Stimulated activated CD8-positive, alpha-beta memory T cell treated with anti-CD3 and anti-CD28 coated beads, Interleukin-15, amount 100 ng/mL, for 4 hours (primary cell): ENCODE measurements around the gene ERMAP.

Experiments used
- DNase-seq, 2 donors: peaks; one replicate each; pipeline ENCODE4 v3.0.0-alpha.2; 2020; ENCODE audit warnings: low read depth in 2 of 2

ERMAP gene

DNA sequence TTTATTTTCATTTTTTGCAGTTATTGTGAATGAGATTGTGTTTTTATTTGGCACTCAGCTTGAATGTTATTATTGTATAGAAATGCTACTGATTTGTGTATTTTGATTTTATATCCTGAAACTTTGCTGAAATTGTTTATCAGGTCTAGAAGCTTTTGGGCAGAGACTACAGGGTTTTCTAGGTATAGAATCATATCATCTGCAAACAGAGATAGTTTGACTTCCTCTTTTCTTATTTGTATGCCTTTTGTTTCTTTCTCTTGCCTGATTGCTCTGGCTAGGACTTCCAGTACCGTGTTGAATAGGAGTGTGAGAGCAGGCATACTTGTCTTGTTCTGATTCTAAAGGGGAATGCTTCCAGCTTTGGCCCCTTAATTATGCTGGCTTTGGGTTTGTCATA, 56.7 kb downstream of the ERMAP start:
- DNase-seq: no peak

DNA sequence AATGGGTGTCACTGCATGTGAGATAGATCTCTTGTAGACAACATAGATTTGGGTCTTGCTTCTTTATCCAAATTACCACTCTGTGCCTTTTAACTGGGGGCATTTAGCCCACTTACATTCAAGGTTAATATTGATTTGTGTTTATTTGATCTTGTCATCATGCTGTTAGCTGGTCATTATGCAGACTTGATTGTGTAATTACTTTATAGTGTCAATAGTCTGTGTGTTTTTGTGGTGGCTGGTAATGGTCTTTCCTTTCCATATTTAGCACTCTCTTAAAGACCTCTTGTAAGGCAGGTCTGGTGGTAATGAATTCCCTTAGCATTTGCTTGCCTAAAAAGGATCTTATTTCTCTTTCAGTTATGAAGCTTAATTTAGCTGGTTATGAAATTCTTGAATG, 59.1 kb downstream of the ERMAP start:
- DNase-seq: no peak

DNA sequence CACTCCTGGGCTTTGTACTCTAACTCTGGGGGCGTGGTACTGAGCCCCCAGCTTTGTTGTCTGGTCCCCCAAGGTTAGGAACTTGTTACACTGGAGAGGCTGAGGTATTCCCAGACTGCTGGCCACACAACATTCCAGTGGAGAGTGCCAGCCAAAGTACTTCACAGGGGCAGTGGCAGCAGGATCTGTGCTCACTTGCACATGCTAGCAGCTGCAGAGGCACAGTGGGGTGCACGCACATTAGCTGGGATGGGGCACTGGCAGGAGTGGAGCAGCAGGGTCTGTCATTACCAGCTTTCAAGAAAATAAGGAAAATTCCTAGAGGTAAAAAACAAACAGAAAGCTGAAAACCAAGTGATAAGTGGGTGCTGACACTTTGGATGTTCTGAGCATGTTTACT, 60.5 kb downstream of the ERMAP start:
- no peak for DNase-seq

DNA sequence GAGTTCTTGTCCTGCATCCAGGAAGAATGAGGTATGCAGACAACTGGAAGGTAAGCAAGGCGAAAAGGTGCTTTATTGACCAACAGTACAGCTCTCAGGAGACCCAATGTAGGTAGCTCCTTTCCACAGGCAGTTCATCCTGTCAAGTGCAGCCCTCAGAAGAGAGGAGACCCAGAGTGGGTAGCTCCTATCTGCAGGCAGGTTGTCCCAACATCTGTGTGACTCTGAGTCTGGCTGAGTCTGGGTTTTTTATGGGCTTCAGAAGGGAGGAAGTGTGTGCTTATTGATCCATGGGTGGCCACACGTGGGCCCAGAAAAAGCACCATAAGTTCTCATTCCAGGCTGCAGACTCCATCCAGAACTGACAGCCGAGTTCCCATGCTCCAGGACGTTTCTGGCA, 63.5 kb downstream of the ERMAP start:
- no peak for DNase-seq

DNA sequence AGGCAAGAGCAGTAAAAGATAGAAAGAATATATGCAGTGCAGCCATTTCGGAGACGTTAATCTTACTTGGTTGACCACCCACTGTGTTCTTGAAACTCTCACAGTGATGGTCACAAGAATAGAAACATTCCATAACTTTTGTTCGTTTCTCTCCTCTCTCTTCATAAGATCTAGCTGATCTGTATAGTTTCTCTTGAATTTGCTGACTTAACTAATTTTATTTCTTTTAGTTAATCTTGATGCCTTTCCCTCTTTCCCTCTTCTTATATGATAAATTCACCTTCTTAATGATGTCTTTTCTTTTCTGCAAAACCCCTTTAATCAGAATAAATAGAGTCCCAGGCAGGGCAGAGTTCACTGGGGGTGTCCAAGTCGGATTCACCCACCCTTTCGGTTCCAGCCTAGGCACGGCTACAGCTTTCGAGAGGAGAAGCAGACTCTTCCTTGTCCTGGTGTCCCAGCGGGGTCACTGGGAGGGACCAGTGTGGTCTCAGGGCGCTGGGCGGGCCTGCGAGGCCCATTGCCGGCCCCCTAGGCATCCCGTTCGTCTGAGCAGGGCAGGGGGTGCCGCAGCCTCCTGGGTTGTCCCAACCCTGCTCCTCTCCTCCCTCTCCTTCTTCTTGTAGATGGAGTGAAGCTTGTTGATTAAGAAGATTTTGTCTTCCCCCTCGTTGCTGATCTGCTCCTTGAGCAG, 69.3 kb downstream of the ERMAP start:
- no peak for DNase-seq

DNA sequence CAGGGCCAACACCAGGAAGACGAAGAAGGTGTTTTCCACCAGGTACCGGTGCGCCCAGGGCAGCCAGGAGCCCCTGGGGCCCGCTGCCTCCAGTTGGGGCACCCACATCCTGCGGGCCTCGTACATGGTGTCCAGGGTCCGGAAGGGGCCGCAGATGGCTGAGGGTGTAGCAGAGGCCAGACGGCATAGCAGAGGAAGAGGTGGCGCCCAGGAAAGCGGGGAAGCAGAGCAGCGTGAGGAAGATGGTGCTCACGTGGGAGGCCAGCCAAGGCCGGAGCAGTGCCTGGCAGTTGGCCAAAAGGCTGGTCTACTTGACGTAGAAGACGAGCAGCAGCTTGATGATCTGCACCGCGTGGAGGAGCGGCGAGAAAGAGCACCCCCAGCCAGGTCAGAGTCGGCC, 69.9 kb downstream of the ERMAP start:
- no peak for DNase-seq

DNA sequence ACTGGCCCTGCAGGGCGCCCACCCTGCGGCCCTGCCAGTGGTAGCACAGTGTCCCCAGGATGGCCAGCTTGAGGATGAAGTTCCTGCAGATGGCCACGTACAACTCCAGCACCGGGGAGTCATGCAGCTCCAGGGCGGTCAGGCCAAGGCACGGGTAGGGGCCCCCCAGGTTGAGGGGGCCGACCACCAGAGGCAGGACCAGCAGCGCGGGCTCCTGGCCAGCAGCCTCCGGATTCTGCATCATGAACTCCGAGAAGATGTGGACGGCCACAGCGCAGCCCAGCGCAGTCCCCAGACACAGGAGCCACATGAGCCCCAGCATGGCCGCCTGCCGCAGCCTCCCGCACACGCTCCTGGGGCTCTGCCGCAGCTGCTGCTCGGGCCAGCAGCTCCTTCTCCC, 70.4 kb downstream of the ERMAP start:
- DNase-seq: no peak

DNA sequence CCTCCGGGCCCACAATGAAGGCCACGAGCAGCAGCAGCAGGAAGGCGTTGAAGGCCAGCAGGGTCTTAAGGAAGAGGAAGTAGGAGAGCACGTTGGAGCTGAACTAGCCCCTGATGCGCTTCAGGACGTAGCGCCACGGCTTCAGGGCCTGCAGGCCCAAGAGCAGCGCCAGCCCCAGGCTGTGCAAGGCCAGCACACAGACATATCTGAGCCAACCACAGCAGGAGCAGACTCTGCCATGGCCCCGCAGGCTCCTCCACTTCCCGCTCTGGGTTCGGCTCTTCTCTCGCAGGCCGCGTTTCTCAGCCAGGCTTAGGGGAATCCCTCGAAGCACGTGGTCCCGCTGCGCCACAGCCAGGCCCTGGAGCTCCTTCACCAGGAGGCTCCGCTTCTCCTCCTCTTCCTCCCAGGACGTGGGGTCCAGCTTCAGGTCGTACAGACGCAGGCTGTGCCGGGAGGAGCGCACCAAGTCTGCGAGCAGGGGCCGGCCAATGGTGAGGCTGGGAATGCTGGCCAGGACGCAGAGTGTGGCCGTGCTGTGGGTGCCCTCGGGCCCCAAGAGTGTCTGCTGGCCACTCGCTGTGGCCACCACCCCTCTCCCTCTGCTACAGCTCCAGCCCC, 71.2 kb downstream of the ERMAP start:
- DNase-seq: no peak

DNA sequence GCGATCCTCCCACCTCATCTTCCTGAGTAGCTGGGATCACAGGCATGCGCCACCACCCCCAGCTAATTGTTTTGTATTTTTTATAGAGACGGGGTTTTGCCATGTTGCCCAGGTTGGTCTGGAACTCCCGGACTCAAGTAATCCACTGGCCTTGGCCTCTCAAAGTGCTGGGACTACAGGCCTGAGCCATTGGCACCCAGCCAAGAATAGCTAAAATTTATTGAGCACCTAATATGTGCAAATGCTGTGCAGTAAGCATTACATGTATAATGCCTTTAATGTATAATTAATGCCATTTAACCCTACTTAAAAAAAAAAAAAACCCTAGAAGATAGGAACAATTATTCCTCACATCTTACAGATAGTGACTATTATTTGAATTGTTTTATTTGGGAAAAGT, 72.3 kb downstream of the ERMAP start:
- DNase-seq: no peak

DNA sequence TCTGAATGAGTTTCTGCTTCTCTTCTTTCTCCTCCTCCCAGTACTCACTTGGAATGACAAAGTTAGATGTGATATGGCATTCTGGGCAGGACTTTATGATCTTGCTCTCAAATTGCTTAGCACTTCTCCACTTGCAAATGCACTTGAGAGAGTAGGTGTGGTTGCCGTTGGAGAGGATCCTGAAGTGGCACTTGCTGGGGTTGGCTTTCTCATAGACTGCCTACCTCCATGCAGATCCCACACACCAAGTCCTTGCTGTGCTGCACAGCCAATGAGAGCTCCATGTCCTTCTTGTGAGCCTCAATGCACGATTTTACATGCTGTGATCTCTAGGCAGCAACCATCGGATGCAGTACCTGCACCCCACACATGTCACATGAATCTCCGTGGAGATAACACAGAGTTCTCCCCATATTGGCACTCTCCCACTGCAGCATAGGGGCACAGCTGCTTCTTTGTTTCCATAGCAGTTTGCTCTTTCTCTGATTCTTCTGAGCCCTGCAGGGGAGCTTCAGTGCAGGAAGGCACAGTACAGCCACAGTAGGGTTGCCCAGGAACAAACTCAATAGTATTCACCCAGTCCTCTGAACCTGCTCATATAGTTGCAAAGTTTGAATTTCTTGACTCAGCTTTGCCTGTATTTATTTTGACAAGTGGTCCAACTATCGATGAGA, 74.7 kb downstream of the ERMAP start:
- no peak for DNase-seq
